Measurements from ENCODE around the gene DYNLT2B. TPM values are rescaled to one million over a fixed set of nuclear protein-coding genes. Genes with fewer than 3 reads are reported as not detected.
A peak's percentile ranks its signal among the peaks of the same experiment; 100 is the strongest.
"Not testable (repeated sequence)": the region's sequence is repeated elsewhere in the genome, so short reads cannot be mapped to it uniquely, and the experiment has no call there.

The DYNLT2B gene
- total RNA-seq, 1 donor from 2014 or later: 4.9 TPM

- DNase-seq: peak; percentile 25
Measured at GRCh38 chr3:196323691-196324090, 5.7 kb upstream of the DYNLT2B start.

- no peak for DNase-seq
Measured at GRCh38 chr3:196323016-196323415, 5.0 kb upstream of the DYNLT2B start.

GRCh38 chr3:196321162-196321561 lies 3.1 kb upstream of the DYNLT2B start:
- no peak for DNase-seq

GRCh38 chr3:196320137-196320536 lies 2.1 kb upstream of the DYNLT2B start:
- peak; percentile 23 for DNase-seq

GRCh38 chr3:196316799-196317686 lies 997 bp downstream of the DYNLT2B start:
- DNase-seq: not testable (repeated sequence)

GRCh38 chr3:196315821-196316220 lies 2.2 kb downstream of the DYNLT2B start:
- no peak for DNase-seq

GRCh38 chr3:196314597-196314996 lies 3.4 kb downstream of the DYNLT2B start:
- no peak for DNase-seq

DNA sequence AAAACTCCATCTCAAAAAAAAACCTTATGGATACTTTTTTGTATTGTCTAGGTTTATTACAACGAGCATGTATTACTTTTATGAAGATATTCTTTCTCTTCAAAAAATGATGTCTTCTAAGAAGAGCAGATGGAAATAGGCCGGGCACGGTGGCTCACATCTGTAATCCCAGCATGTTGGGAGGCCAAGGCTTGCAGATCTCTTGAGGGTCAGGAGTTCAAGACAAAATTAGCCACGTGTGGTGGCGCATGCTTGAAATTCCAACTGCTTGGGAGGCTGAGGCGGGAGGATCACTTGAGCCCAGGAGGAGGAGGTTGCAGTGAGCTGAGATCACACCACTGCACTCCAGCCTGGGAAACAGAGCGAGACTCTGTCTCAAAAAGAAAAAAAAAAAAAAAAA lies 4.0 kb downstream of the DYNLT2B start:
- DNase-seq: not testable (repeated sequence)

- DNase-seq: not testable (repeated sequence)
Measured at GRCh38 chr3:196302960-196303359, 15.1 kb downstream of the DYNLT2B start.

- not testable (repeated sequence) for DNase-seq
Measured at GRCh38 chr3:196302551-196302950, 15.5 kb downstream of the DYNLT2B start.

- no peak for DNase-seq
Measured at GRCh38 chr3:196298521-196298920, 19.5 kb downstream of the DYNLT2B start.

DNA sequence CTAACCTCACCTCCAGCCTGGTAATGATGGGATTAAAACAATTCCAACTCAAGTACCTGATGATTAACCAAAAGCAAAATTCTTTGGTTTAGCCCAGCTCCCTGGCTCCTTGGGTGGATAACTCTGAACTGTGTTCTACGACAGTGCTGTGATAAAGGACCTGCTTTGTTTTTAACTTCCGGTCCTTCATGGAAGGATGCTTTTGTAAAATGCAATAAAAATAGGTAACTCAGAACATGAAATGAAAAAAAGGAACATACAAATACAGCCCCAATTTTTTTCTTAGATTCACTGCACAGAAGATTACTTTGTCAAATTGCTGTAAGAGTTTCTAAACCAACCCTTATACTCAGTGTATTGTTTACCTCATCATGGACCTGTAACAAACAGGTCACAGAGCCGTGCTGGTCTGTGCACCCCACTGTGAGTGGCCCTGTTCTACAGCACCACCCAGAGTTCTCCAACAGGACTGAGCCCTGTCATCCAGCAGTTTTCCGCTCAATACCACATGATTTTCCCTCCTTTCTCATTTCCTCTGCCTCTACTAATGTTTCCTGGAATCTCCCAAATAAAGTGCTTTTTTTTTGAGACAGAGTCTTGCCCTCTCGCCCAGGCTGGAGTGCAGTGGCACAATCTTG lies 25.6 kb downstream of the DYNLT2B start:
- DNase-seq: no peak

DNA sequence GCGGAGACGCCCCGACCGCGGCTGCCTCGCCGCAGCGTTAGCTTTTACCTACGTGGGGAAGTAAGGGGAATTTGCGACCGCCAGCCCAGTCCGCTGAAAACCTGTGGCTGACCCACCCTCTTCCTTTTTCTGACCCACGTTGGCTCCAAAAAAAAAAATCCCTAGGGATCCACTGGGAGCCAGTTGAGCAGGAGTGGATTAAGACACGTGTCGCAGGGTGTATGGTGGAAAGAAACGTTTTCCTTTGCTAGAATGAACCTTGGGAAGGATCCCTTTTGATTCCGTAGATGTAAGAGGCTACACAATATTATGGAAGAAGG lies 29.9 kb downstream of the DYNLT2B start:
- DNase-seq: peak; percentile 58

DNA sequence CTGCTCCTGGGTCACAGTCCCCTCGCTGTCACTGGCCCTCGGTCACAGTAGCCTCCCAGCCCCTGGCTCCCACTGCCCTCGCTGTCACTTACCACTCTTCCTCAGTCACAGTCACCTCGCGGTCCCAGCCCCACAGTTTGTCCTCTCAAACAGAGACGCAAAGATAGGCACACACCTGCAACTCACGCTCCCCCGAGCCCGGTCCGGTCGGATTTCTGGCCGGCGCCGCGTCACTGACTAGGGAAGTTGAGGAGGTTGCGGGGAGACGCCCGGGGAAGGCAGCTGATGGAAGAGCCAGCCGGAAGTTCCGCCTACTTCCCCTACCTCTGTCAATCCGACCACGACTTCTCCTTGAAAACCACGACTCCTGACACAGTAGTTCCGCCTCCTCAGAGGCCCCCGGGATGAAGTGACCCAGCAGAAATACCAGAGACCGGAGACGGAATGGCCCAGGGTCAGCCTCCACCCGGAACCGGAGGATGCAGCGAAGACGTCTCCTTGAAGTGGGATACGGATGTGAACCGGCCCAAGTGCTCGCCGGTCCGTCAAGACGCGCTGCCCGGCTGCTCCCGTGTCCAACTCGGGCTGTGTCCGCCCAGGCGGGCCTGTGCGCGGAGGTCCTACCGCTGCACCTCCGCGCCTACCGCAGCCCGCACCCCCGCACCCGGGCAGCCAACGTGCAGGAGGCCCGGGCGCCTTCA lies 30.4 kb downstream of the DYNLT2B start, which contains the start of gene PCYT1A:
Gene PCYT1A (minus strand): TSS at position 287 of the 701 bp plus-strand sequence. CDS start 17,195 bp downstream, outside the sequence.
- peak; percentile 96 for DNase-seq

DNA sequence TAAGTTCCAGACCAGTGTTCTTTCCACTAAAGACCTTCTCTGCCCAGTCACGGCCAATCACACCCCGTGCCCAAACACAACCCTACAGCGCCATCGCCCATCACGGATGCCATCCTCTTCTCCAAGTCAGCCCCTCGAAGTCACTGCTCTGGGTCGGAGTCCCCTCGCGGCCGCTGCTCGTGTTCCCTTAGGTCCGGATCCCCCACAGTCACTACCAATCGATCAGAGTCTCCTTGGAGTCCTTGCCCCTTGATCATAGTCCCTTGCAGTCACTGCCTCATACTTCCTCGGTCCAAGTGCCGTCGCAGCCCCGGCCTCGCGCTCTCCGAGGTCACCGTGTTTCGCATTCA lies 31.0 kb downstream of the DYNLT2B start:
- DNase-seq: peak; percentile 46

- DNase-seq: no peak
Measured at GRCh38 chr3:196284396-196284795, 33.6 kb downstream of the DYNLT2B start.

DNA sequence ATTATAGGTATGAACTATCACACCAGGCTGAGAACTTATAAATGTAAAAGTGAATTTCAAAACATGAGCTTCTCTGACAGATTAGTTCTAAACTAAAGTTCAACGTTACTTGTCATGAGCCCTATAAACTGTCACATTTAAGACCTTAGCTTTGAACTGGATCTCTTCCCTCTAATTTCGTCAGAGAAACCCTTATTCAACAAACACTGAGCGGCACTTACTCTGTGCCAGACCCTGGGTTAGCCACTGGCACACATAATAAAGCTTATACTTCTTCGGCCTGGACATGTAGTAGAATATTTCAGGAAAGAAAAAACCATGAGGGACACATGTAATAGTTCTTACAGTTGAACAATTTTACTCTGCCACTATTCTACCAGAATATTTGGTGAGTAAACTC lies 36.1 kb downstream of the DYNLT2B start:
- no peak for DNase-seq

- DNase-seq: no peak
Measured at GRCh38 chr3:196280689-196281440, 37.2 kb downstream of the DYNLT2B start.

DNA sequence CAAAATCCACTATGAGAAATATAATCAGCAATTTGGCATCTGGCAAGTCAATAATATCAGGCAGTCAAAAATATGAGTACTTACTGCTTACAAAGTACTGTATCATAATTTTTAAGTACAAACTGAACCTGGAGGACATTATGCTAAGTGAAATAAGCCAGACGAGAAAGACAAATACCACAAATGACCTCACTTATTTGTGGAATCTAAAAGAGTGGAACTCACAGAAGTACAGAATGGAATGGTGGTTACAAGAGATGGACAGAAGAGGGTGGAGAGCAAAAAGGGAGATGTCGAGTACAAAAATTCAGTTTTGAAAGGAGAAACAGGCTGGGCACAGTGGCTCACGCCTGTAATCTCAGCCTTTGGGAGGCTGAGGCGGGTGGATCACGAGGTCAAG lies 42.9 kb downstream of the DYNLT2B start:
- DNase-seq: no peak

DNA sequence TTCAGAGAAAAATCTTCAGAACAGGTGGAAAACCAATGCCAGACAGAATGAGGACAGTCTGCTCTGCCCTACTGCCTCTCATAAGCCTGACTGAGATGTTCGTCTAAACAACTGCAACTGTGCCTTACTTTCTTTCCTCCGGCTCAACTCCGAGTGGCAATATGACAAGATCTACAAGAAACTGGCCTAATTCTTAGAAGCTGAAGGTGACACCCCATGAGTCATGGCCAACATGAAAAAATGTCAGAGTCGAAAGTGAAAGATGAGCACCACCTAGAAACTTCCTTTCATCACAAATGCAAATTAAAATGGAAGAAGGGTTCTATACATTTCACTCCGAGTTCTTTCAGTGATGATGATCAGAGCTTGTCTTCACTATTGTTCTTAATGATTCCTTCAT lies 43.5 kb downstream of the DYNLT2B start:
- no peak for DNase-seq

DNA sequence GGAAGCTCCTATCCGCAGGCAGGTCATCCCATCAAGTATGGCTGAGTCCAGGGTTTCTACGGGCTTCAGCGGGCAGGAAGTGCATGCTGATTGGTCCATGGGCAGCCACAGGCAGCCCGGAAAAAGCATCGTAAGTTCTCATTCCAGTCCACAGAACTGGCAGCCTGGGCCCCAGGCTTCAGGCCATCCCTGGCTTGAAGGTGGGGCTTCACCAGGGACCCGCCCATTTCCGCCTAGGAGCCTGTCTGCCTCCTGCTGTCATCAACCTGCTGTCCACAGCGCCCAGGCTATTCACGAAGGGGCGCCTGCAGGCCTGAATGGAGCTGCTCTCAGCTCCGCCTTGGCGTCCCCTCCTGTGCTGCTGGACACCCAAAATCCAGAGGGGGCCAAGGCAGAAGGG lies 44.4 kb downstream of the DYNLT2B start:
- no peak for DNase-seq

DNA sequence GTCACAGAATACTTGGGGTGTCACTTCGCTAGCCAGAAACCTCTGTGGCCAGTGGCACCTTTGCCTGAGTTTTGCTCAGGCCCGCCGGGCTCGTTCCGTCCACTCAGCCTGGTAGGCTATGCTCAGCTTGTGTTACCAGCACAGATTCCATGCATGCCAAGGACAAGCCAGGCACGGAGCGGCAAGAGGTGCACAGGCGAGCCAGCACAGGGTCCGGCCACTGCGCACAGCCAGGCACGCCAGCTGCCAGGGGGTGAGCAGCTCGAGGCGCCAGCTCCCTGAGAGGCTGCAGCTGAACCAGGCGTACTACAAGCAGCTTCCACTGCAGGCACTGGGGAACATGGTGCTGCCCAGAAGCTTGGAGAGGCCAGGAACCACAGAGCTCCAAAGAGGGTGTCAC lies 45.2 kb downstream of the DYNLT2B start:
- DNase-seq: no peak

DNA sequence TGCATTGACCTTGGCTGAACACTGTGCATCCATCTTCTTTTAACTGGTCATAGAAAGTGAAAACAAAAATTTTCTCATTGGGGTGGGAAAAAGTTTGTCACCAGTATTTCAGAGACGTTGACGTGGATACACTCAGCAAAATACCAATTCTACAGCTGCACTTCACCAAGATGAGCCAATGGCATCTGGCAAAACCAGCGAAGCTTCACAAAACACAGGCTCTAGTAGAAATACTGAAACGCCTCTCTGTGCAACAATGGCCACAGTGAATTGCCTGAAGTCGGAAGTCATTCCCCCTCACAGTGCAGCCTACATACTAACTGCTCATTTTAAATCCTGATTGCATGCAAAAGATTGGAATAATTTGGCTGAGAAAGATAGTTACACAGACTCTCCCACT lies 47.5 kb downstream of the DYNLT2B start:
- DNase-seq: no peak
